Natural killer cell (primary cell): ENCODE measurements around the gene PHKB. TPM values are rescaled to one million over a fixed set of nuclear protein-coding genes. Genes with fewer than 3 reads are reported as not detected.

Source experiments
- ATAC-seq, 3 donors: fragments of 150-1000 bp in 2 of 3; fragments of 200-7000 bp in 1 of 3; cut with Tn5 transposase; 1 replicate in 1 of 3; 2 replicates in 2 of 3; pipeline ENCODE4 v1.10.0; 2021; ENCODE audit warnings: mild to moderate bottlenecking in 2 of 3, moderate library complexity in 2 of 3
- DNase-seq, 2 donors: peaks; one replicate each; pipeline versions ENCODE4 v3.0.0 to v3.0.0-alpha.2; 2013 to 2021; ENCODE audit warnings: mixed read lengths in 1 of 2
- H3K27ac ChIP-seq: one replicate; pipeline ENCODE4 v1.5.1; 2013; ENCODE audit warnings: mild to moderate bottlenecking, low read length
- H3K27me3 ChIP-seq: one replicate; pipeline ENCODE4 v1.6.1; 2013; ENCODE audit warnings: low read length; ENCODE audit not compliant: control insufficient read depth, insufficient read depth
- H3K36me3 ChIP-seq: one replicate; pipeline ENCODE4 v1.6.1; 2013; ENCODE audit warnings: low read length; ENCODE audit not compliant: control insufficient read depth, insufficient read depth
- H3K4me1 ChIP-seq: one replicate; pipeline ENCODE4 v1.6.1; 2013; ENCODE audit warnings: low read length; ENCODE audit not compliant: control insufficient read depth, insufficient read depth
- H3K4me3 ChIP-seq: one replicate; pipeline ENCODE4 v1.5.1; 2013; ENCODE audit warnings: low read length
- H3K9me3 ChIP-seq: one replicate; pipeline ENCODE4 v1.6.1; 2013; ENCODE audit warnings: low read length; ENCODE audit not compliant: control insufficient read depth, insufficient read depth
- H3K27ac Mint-ChIP-seq, 2 donors: one replicate each; pipeline ENCODE4 v1.8.0; 2022; ENCODE audit warnings: mild to moderate bottlenecking in 2 of 2, mixed read lengths in 2 of 2, moderate library complexity in 1 of 2
- H3K27me3 Mint-ChIP-seq, 2 donors: one replicate each; pipeline ENCODE4 v1.8.0; 2022; ENCODE audit warnings: low read depth in 2 of 2, mixed read lengths in 2 of 2
- H3K36me3 Mint-ChIP-seq: one replicate; pipeline ENCODE4 v1.8.0; 2022; ENCODE audit warnings: mixed read lengths
- H3K4me1 Mint-ChIP-seq, 2 donors: one replicate each; pipeline ENCODE4 v1.8.0; 2022; ENCODE audit warnings: mixed read lengths in 2 of 2
- H3K4me3 Mint-ChIP-seq: one replicate; pipeline ENCODE4 v1.8.0; 2022; ENCODE audit warnings: mild to moderate bottlenecking, moderate library complexity, mixed read lengths
- H3K9me3 Mint-ChIP-seq, 2 donors: one replicate each; pipeline ENCODE4 v1.8.0; 2022; ENCODE audit warnings: mixed read lengths in 2 of 2
- CTCF ChIP-seq: fragments of 200-600 bp; IDR thresholded peaks from one replicate; pipeline ENCODE4 v1.8.0; 2022; ENCODE audit warnings: antibody characterized with exemption
- WGBS: methylation state at CpG from one replicate; pipeline ENCODE4 v1.1.7; 2013; ENCODE audit warnings: missing lambda C conversion rate; ENCODE audit not compliant: insufficient coverage; 5-methylcytosine and 5-hydroxymethylcytosine counted together
- intact Hi-C: fragments of 100-400 bp; cut with micrococcal nuclease; formaldehyde crosslinking; loops from one replicate; pipeline ENCODE4 v1.14.2; 2022
- total RNA-seq, 4 donors: library from RNA; stranded (reverse); fragments of 120-200 nt in 1 of 4; gene quantifications; one replicate each; pipeline versions ENCODE4 v1.2.3 to v1.2.4, GENCODE V29; 2013 to 2022

The PHKB gene
- total RNA-seq, 3 donors from 2014 or later (not counting 1 experiment from before 2014, with no cell fraction given) = 54.4 to 64.0 (median 58.5) TPM

- TF ChIP-seq CTCF = no peak
- Mint-ChIP-seq H3K27me3 (no peaks in the 10 kb centered on the region), H3K4me3 (no peak overlapping the region), H3K27ac (no peak overlapping the region), H3K9me3 (no peaks in the 10 kb centered on the region), H3K36me3 (no peaks in the 10 kb centered on the region), H3K4me1 (peaks cover 9 to 28% of the 10 kb centered on the region in 2 donors)
- Histone ChIP-seq H3K4me1 (no peaks in the 10 kb centered on the region), H3K36me3 (no peaks in the 10 kb centered on the region), H3K27me3 (no peaks in the 10 kb centered on the region), H3K9me3 (no peaks in the 10 kb centered on the region), H3K4me3 (no peak overlapping the region), H3K27ac (no peak overlapping the region)
- intact Hi-C loops = no loop called here
- WGBS = no CpG with 5 or more reads among the region's 3 CpGs
- DNase-seq (no peak), ATAC-seq (no peak)
Observed at GRCh38 chr16:47480410-47480809, 19.3 kb downstream of the PHKB start.

- no peak overlapping the region for H3K27ac ChIP-seq
- TF ChIP-seq CTCF = no peak
Observed at GRCh38 chr16:47481698-47482374, 20.7 kb downstream of the PHKB start.

GRCh38 chr16:47483616-47484015 lies 22.5 kb downstream of the PHKB start:
- Histone ChIP-seq H3K36me3 (no peaks in the 10 kb centered on the region), H3K4me1 (no peaks in the 10 kb centered on the region), H3K9me3 (peaks cover under 1% of the 10 kb centered on the region), H3K4me3 (no peak overlapping the region), H3K27me3 (no peaks in the 10 kb centered on the region), H3K27ac (no peak overlapping the region)
- Mint-ChIP-seq H3K4me1 (peaks cover 15 to 28% of the 10 kb centered on the region in 2 donors), H3K4me3 (no peak overlapping the region), H3K27ac (peak overlapping the region in 1 of 2 donors; percentile 50), H3K9me3 (peaks cover 0 to 4% of the 10 kb centered on the region in 2 donors), H3K27me3 (no peaks in the 10 kb centered on the region), H3K36me3 (peaks cover 12% of the 10 kb centered on the region)
- DNase-seq = no peak
- no CpG with 5 or more reads among the region's 2 CpGs for WGBS
- TF ChIP-seq CTCF = no peak
- intact Hi-C loops = no loop called here
- no peak for ATAC-seq

More at GRCh38 chr16:47481698-47482374, 20.7 kb downstream of the PHKB start:
- no peak for ATAC-seq
- Histone ChIP-seq H3K4me1 (no peaks in the 10 kb centered on the region), H3K4me3 (no peak overlapping the region), H3K36me3 (no peaks in the 10 kb centered on the region), H3K9me3 (no peaks in the 10 kb centered on the region), H3K27me3 (no peaks in the 10 kb centered on the region)
- Mint-ChIP-seq H3K9me3 (no peaks in the 10 kb centered on the region), H3K36me3 (no peaks in the 10 kb centered on the region), H3K27ac (no peak overlapping the region), H3K4me3 (no peak overlapping the region), H3K4me1 (peaks cover 15 to 28% of the 10 kb centered on the region in 2 donors), H3K27me3 (no peaks in the 10 kb centered on the region)
- no peak for DNase-seq
- 89% methylated on average over 5 of the region's 6 CpGs for WGBS
- intact Hi-C loops = no loop called here

- DNase-seq (no peak), ATAC-seq (no peak)
- Histone ChIP-seq H3K4me3 (no peak overlapping the region), H3K9me3 (peaks cover 14% of the 10 kb centered on the region), H3K4me1 (no peaks in the 10 kb centered on the region), H3K27me3 (no peaks in the 10 kb centered on the region), H3K36me3 (no peaks in the 10 kb centered on the region), H3K27ac (no peak overlapping the region)
- Mint-ChIP-seq H3K27ac (no peak overlapping the region), H3K36me3 (peaks cover 40% of the 10 kb centered on the region), H3K27me3 (no peaks in the 10 kb centered on the region), H3K4me1 (peaks cover 6 to 10% of the 10 kb centered on the region in 2 donors), H3K9me3 (peaks cover 0 to 5% of the 10 kb centered on the region in 2 donors), H3K4me3 (no peak overlapping the region)
- TF ChIP-seq CTCF = no peak
- intact Hi-C loops = no loop called here
Observed at GRCh38 chr16:47486856-47487255, 25.7 kb downstream of the PHKB start.
